Astrocyte (in vitro differentiated cells and primary cell): ENCODE data around the gene DTNB. TPM values are rescaled to one million over a fixed set of nuclear protein-coding genes. Genes with fewer than 3 reads are reported as not detected.

Experiments
- DNase-seq: peaks from one replicate; pipeline ENCODE4 v3.0.0-alpha.2; 2010; ENCODE audit warnings: low read depth
- FAIRE-seq: peaks from 2 replicates; lab custom pipeline; 2011; peaks lifted over from hg19 to GRCh38; lab: Jason Lieb, UNC
- H2AFZ ChIP-seq: 2 replicates; pipeline ENCODE4 v1.6.0; 2012; ENCODE audit warnings: low read depth, low read length, inconsistent platforms
- H3K27ac ChIP-seq: 2 replicates; pipeline ENCODE4 v1.5.1; 2011; ENCODE audit warnings: low read depth, low read length, inconsistent platforms
- H3K27me3 ChIP-seq: 2 replicates; pipeline ENCODE4 v1.6.0; 2011; ENCODE audit warnings: low read length, inconsistent platforms; ENCODE audit not compliant: insufficient read depth
- H3K36me3 ChIP-seq: 2 replicates; pipeline ENCODE4 v1.5.1; 2011; ENCODE audit warnings: low read length, inconsistent platforms; ENCODE audit not compliant: insufficient read depth
- H3K4me1 ChIP-seq: 2 replicates; pipeline ENCODE4 v1.5.1; 2011; ENCODE audit warnings: low read length, inconsistent platforms; ENCODE audit not compliant: insufficient read depth
- H3K4me2 ChIP-seq: 2 replicates; pipeline ENCODE4 v1.6.0; 2012; ENCODE audit warnings: low read length, inconsistent platforms
- H3K4me3 ChIP-seq: 2 replicates; pipeline ENCODE4 v1.5.1; 2011; ENCODE audit warnings: low read depth, mild to moderate bottlenecking, low read length, inconsistent platforms; ENCODE audit not compliant: insufficient read depth
- H3K79me2 ChIP-seq: 2 replicates; pipeline ENCODE4 v1.6.0; 2012; ENCODE audit warnings: mild to moderate bottlenecking, low read length, inconsistent platforms; ENCODE audit not compliant: insufficient read depth
- H3K9ac ChIP-seq: 2 replicates; pipeline ENCODE4 v1.6.0; 2012; ENCODE audit warnings: mild to moderate bottlenecking, low read length, inconsistent platforms
- H3K9me3 ChIP-seq: 2 replicates; pipeline ENCODE4 v1.5.1; 2012; ENCODE audit warnings: low read depth, mild to moderate bottlenecking, low read length, inconsistent platforms; ENCODE audit not compliant: insufficient read depth
- H4K20me1 ChIP-seq: 2 replicates; pipeline ENCODE4 v1.6.0; 2012; ENCODE audit warnings: low read length, inconsistent platforms; ENCODE audit not compliant: insufficient read depth
- H3K27ac Mint-ChIP-seq: one replicate; pipeline ENCODE4 v1.8.0; 2021; ENCODE audit warnings: mild to moderate bottlenecking, mixed read lengths; ENCODE audit not compliant: unreplicated experiment
- H3K27me3 Mint-ChIP-seq: one replicate; pipeline ENCODE4 v1.8.0; 2021; ENCODE audit warnings: low read depth, mixed read lengths; ENCODE audit not compliant: unreplicated experiment
- H3K36me3 Mint-ChIP-seq: one replicate; pipeline ENCODE4 v1.8.0; 2021; ENCODE audit warnings: low read depth, mixed read lengths; ENCODE audit not compliant: unreplicated experiment
- H3K4me1 Mint-ChIP-seq: one replicate; pipeline ENCODE4 v1.8.0; 2021; ENCODE audit warnings: low read depth, mixed read lengths; ENCODE audit not compliant: unreplicated experiment
- H3K4me3 Mint-ChIP-seq: one replicate; pipeline ENCODE4 v1.8.0; 2021; ENCODE audit warnings: mild to moderate bottlenecking, moderate library complexity, mixed read lengths; ENCODE audit not compliant: unreplicated experiment
- H3K9me3 Mint-ChIP-seq: one replicate; pipeline ENCODE4 v1.8.0; 2021; ENCODE audit warnings: mild to moderate bottlenecking, mixed read lengths; ENCODE audit not compliant: unreplicated experiment
- CTCF ChIP-seq: IDR thresholded peaks from 2 replicates; pipeline ENCODE4 v1.5.1; 2011; ENCODE audit warnings: low read depth, mild to moderate bottlenecking, inconsistent platforms, low read length, moderate library complexity; ENCODE audit not compliant: insufficient read depth
- EZH2 ChIP-seq: IDR thresholded peaks from 2 replicates; pipeline ENCODE4 v1.6.1; 2012; ENCODE audit warnings: mild to moderate bottlenecking, low read length, inconsistent platforms; ENCODE audit not compliant: insufficient read depth
- total RNA-seq: library from RNA; stranded (reverse); gene quantifications from 2 replicates; pipeline ENCODE4 v1.2.1, GENCODE V29; 2021

Gene DTNB
- total RNA-seq, 1 donor from 2014 or later, result 5.1 TPM

- FAIRE-seq, result no peak
- peaks cover 1% of the 10 kb centered on the region for H3K4me1 Mint-ChIP-seq
- peaks cover 2% of the 10 kb centered on the region for H3K27me3 Mint-ChIP-seq
These were observed 19.5 kb upstream of the DTNB start for GRCh38 chr2:25692737-25693445.

DNA sequence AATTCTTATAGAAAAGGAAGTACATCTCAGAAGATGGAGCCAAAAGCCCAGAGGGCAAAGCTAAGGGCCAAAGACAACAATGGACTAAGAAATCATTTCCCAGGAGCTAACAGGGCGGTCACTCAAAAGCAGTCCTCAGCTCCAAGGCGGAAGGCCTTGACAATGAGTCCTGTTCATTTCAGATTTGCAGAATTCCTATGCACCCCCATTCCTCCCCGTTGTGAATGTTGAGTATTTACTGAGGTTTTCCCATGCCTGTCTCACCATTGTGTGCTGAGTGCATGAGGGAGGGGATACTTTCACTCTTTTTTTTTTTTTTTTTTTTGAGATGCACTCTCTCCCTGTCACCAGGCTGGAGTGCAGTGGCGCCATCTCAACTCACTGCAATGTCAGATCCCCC lies 18.8 kb upstream of the DTNB start:
- Histone ChIP-seq H3K4me3 (no peak overlapping the region), H3K79me2 (no peaks in the 10 kb centered on the region), H2AFZ (no peak overlapping the region), H3K4me2 (no peak overlapping the region), H3K36me3 (no peaks in the 10 kb centered on the region), H4K20me1 (no peaks in the 10 kb centered on the region), H3K4me1 (no peaks in the 10 kb centered on the region), H3K27me3 (no peaks in the 10 kb centered on the region), H3K9ac (no peak overlapping the region), H3K27ac (no peak overlapping the region), H3K9me3 (no peaks in the 10 kb centered on the region)
- FAIRE-seq (no peak), DNase-seq (no peak)
- H3K27ac Mint-ChIP-seq, result no peak overlapping the region
- peaks cover 8% of the 10 kb centered on the region for H3K27me3 Mint-ChIP-seq
- no peak overlapping the region for H3K4me3 Mint-ChIP-seq
- H3K9me3 Mint-ChIP-seq, result peaks cover 3% of the 10 kb centered on the region
- TF ChIP-seq CTCF (no peak), EZH2 (no peak)
- peaks cover 1% of the 10 kb centered on the region for H3K4me1 Mint-ChIP-seq
- H3K36me3 Mint-ChIP-seq, result peaks cover 3% of the 10 kb centered on the region

More at GRCh38 chr2:25692737-25693445, 19.5 kb upstream of the DTNB start:
- no peak for TF ChIP-seq EZH2
- no peaks in the 10 kb centered on the region for H3K9me3 Mint-ChIP-seq
- Histone ChIP-seq H3K4me3 (no peak overlapping the region), H4K20me1 (no peaks in the 10 kb centered on the region), H3K9ac (no peak overlapping the region), H3K27ac (no peak overlapping the region), H3K79me2 (no peaks in the 10 kb centered on the region), H3K4me1 (peaks cover under 1% of the 10 kb centered on the region), H2AFZ (no peak overlapping the region), H3K36me3 (no peaks in the 10 kb centered on the region), H3K4me2 (no peak overlapping the region), H3K27me3 (peaks cover 1% of the 10 kb centered on the region), H3K9me3 (no peaks in the 10 kb centered on the region)
- no peak overlapping the region for H3K27ac Mint-ChIP-seq
- no peaks in the 10 kb centered on the region for H3K36me3 Mint-ChIP-seq
- H3K4me3 Mint-ChIP-seq, result no peak overlapping the region
- DNase-seq, result no peak

- H3K4me3 ChIP-seq, result no peak overlapping the region
- Mint-ChIP-seq H3K4me3 (no peak overlapping the region), H3K36me3 (peaks cover 3% of the 10 kb centered on the region), H3K27me3 (peaks cover 15% of the 10 kb centered on the region), H3K4me1 (peaks cover 1% of the 10 kb centered on the region), H3K27ac (no peak overlapping the region), H3K9me3 (peaks cover 3% of the 10 kb centered on the region)
- H2AFZ ChIP-seq, result no peak overlapping the region
- no peaks in the 10 kb centered on the region for H3K36me3 ChIP-seq
- no peaks in the 10 kb centered on the region for H4K20me1 ChIP-seq
- no peaks in the 10 kb centered on the region for H3K4me1 ChIP-seq
- FAIRE-seq, result no peak
- TF ChIP-seq EZH2 (no peak), CTCF (no peak)
- H3K79me2 ChIP-seq, result no peaks in the 10 kb centered on the region
- no peaks in the 10 kb centered on the region for H3K9me3 ChIP-seq
- no peak overlapping the region for H3K4me2 ChIP-seq
- no peak overlapping the region for H3K27ac ChIP-seq
- no peak overlapping the region for H3K9ac ChIP-seq
- no peaks in the 10 kb centered on the region for H3K27me3 ChIP-seq
- DNase-seq, result no peak
These were observed 16.7 kb upstream of the DTNB start for GRCh38 chr2:25690058-25690457.
